Measurements from ENCODE around the gene DNAJC28. TPM values are rescaled to one million over a fixed set of nuclear protein-coding genes. Genes with fewer than 3 reads are reported as not detected.

DNAJC28 gene
- total and polyA plus RNA-seq, 7 donors = 1.6 to 3.7 (median 2.4) TPM

- Histone ChIP-seq H3K4me3 (peak within 1 kb of the TSS; percentile 86 to 99 (median 96)), H3K27me3 (no peaks in the 10 kb centered on the region), H3K36me3 (no peaks in the 10 kb centered on the region), H3K9me3 (no peaks in the 10 kb centered on the region), H3K4me1 (peaks cover 3 to 21% (median 17%) of the 10 kb centered on the region in 4 donors), H3K27ac (peak within 1 kb of the TSS; percentile 96 to 100 (median 99))
- intact Hi-C loops (cut with DNase I) = loop anchor here (2.0 to 5.0 kb wide), 2 partner anchors 61 to 162 kb away; partner anchors contain the start of genes CRYZL1 and ITSN1
- 0 to 1% methylated on average over 93 of the region's 93 CpGs for WGBS, 2 donors
- peak; percentile 46 to 60 (median 51) for TF ChIP-seq CTCF (IDR thresholded peaks at IDR 0.05)
- peak; percentile 95 to 99 (median 98) for TF ChIP-seq POLR2AphosphoS5 (IDR thresholded peaks at IDR 0.05)
- peak; percentile 88 to 93 for TF ChIP-seq POLR2A (IDR thresholded peaks at IDR 0.05)
- TF ChIP-seq EP300 (IDR thresholded peaks at IDR 0.05) = no peak
- DNase-seq = peak; percentile 98
Observed at GRCh38 chr21:33479679-33480480, 11.6 kb downstream of the DNAJC28 start, which contains the start of gene TMEM50B. TMEM50B (minus strand) TSS chr21:33479974; CDS start chr21:33468885, 11,089 bp downstream.

GRCh38 chr21:33478935-33479678 is 12.4 kb downstream of the DNAJC28 start:
- no peaks in the 10 kb centered on the region for H3K27me3 ChIP-seq
- H3K27ac ChIP-seq = peak overlapping the region; percentile 96 to 100 (median 99)
- DNase-seq = no peak
- no peaks in the 10 kb centered on the region for H3K9me3 ChIP-seq
- H3K4me3 ChIP-seq = peak overlapping the region; percentile 86 to 99 (median 96)
- intact Hi-C loops (cut with DNase I) = loop anchor here (5.0 kb wide), 1 partner anchor 163 kb away; the partner anchor contains the start of genes CRYZL1 and ITSN1
- TF ChIP-seq EP300 (IDR thresholded peaks at IDR 0.05) = no peak
- H3K36me3 ChIP-seq = no peaks in the 10 kb centered on the region
- 0 to 1% methylated on average over 68 of the region's 68 CpGs for WGBS, 2 donors
- H3K4me1 ChIP-seq = peaks cover 3 to 21% (median 17%) of the 10 kb centered on the region in 4 donors

- no peak for TF ChIP-seq CTCF (IDR thresholded peaks at IDR 0.05)
- TF ChIP-seq POLR2AphosphoS5 (IDR thresholded peaks at IDR 0.05) = no peak
- TF ChIP-seq EP300 (IDR thresholded peaks at IDR 0.05) = no peak
- no peak for TF ChIP-seq POLR2A (IDR thresholded peaks at IDR 0.05)
- 52 to 67% methylated on average over 9 of the region's 9 CpGs for whole genome bisulfite sequencing, 2 donors
- intact Hi-C loops (cut with DNase I) = loop anchor here (5.0 kb wide), 1 partner anchor 164 kb away; the partner anchor contains the start of genes CRYZL1 and ITSN1
- H3K27me3 ChIP-seq = no peaks in the 10 kb centered on the region
- no peaks in the 10 kb centered on the region for H3K9me3 ChIP-seq
- DNase-seq = no peak
- peak overlapping the region in 3 of 4 donors; percentile 94 to 99 (median 97) for H3K4me3 ChIP-seq
- no peaks in the 10 kb centered on the region for H3K36me3 ChIP-seq
- H3K27ac ChIP-seq = peak overlapping the region; percentile 96 to 100 (median 99)
- peaks cover 3 to 21% (median 17%) of the 10 kb centered on the region in 4 donors for H3K4me1 ChIP-seq
Observed at GRCh38 chr21:33478182-33478581, 13.3 kb downstream of the DNAJC28 start.

GRCh38 chr21:33477066-33477465 is 14.4 kb downstream of the DNAJC28 start:
- no peak for TF ChIP-seq CTCF (IDR thresholded peaks at IDR 0.05)
- TF ChIP-seq POLR2A (IDR thresholded peaks at IDR 0.05) = no peak
- TF ChIP-seq POLR2AphosphoS5 (IDR thresholded peaks at IDR 0.05) = no peak
- TF ChIP-seq EP300 (IDR thresholded peaks at IDR 0.05) = no peak
- intact Hi-C loops (cut with DNase I) = loop anchor here (5.0 kb wide), 1 partner anchor 165 kb away; the partner anchor contains the start of genes CRYZL1 and ITSN1
- Histone ChIP-seq H3K4me1 (peaks cover 3 to 21% (median 17%) of the 10 kb centered on the region in 4 donors), H3K27ac (no peak overlapping the region), H3K27me3 (no peaks in the 10 kb centered on the region), H3K4me3 (no peak overlapping the region), H3K36me3 (no peaks in the 10 kb centered on the region), H3K9me3 (no peaks in the 10 kb centered on the region)
- WGBS, 2 donors = 88 to 90% methylated on average over 7 of the region's 7 CpGs
- DNase-seq = no peak

Measured in sigmoid colon (tissue), 7 donors.